K562 (cell line): Measurements from ENCODE around the gene TNIK. TPM values are rescaled to one million over a fixed set of nuclear protein-coding genes. Genes with fewer than 3 reads are reported as not detected.

Experiments used
- ATAC-seq: fragments of 200-7000 bp; cut with Tn5 transposase; 3 replicates; pipeline ENCODE4 v1.9.1; 2020; ENCODE audit warnings: moderate library complexity
- BruUV-seq: library from RNA; stranded (reverse); fragments of 400-500 nt; replicated peaks from 2 replicates; lab custom pipeline; 2021; lab: Mats Ljungman, UMichigan
- CTCF ChIA-PET: fragments of 300-600 bp; formaldehyde crosslinking; extraction: SDS; loops from one replicate; lab custom pipeline; 2021; ENCODE audit warnings: low intra/inter-chr PET ratio; lab: Yijun Ruan, JAX
- POLR2A ChIA-PET: fragments of 300-600, 350-650 bp; sonication (Branson Sonifier 250); formaldehyde crosslinking; extraction: SDS; loops from one replicate; lab custom pipeline; 2021; ENCODE audit warnings: antibody characterized with exemption, inconsistent platforms; lab: Yijun Ruan, JAX
- DNase-seq, 4 experiments: peaks; one replicate each; pipeline versions ENCODE4 v3.0.0 to v3.0.0-alpha.2; 2011 to 2018; ENCODE audit warnings: low spot score in 3 of 4, mixed read lengths in 3 of 4; ENCODE audit errors: extremely low read depth in 1 of 4
- FAIRE-seq: peaks from 2 replicates; lab custom pipeline; 2011; peaks lifted over from hg19 to GRCh38; lab: Jason Lieb, UNC
- H2AFZ ChIP-seq: 2 replicates; pipeline ENCODE4 v1.6.0; 2011; ENCODE audit warnings: low read depth, low read length, control low read depth, inconsistent platforms
- H3K27ac ChIP-seq: fragments of 200-600 bp; 3 replicates; pipeline ENCODE4 v1.8.0; 2011; ENCODE audit warnings: low read depth, mild to moderate bottlenecking, control low read depth, inconsistent platforms, low read length, moderate library complexity, mixed read lengths; ENCODE audit errors: extremely low read depth
- H3K27me3 ChIP-seq, 2 experiments: fragments of 300-600 bp in 1 of 2; 2 replicates in 1 of 2; 3 replicates in 1 of 2; pipeline versions ENCODE4 v1.6.0 to v1.8.0; 2011; ENCODE audit warnings: inconsistent platforms in 2 of 2, low read length in 2 of 2, mild to moderate bottlenecking in 1 of 2, mixed read lengths in 1 of 2, moderate library complexity in 1 of 2; ENCODE audit not compliant: control insufficient read depth in 2 of 2, insufficient read depth in 2 of 2
- H3K36me3 ChIP-seq: fragments of 300-600 bp; 3 replicates; pipeline ENCODE4 v1.8.0; 2011; ENCODE audit warnings: mild to moderate bottlenecking, low read length, inconsistent platforms; ENCODE audit not compliant: control insufficient read depth, insufficient read depth
- H3K4me1 ChIP-seq, 2 experiments: fragments of 200-600 bp in 1 of 2; replicated peaks in 1 of 2; 2 replicates in 1 of 2; 3 replicates in 1 of 2; pipeline versions ENCODE4 v1.5.1 to v1.8.0; 2011; ENCODE audit warnings: inconsistent platforms in 2 of 2, low read length in 2 of 2, mild to moderate bottlenecking in 1 of 2, mixed read lengths in 1 of 2, moderate library complexity in 1 of 2; ENCODE audit not compliant: control insufficient read depth in 2 of 2, insufficient read depth in 2 of 2
- H3K4me2 ChIP-seq: 2 replicates; pipeline ENCODE4 v1.6.1; 2011; ENCODE audit warnings: low read length, control low read depth, inconsistent platforms, mixed read lengths; ENCODE audit not compliant: insufficient read depth
- H3K4me3 ChIP-seq: fragments of 200-600 bp; sonication (generic), shearing (Covaris generic); 2 replicates; pipeline ENCODE4 v1.5.1; 2016; ENCODE audit warnings: control low read depth, inconsistent platforms
- H3K79me2 ChIP-seq: fragments of 200-600 bp; 3 replicates; pipeline ENCODE4 v1.8.0; 2011; ENCODE audit warnings: low read length, inconsistent platforms; ENCODE audit not compliant: control insufficient read depth, insufficient read depth
- H3K9ac ChIP-seq, 2 experiments: 2 replicates each; pipeline versions ENCODE4 v1.6.0 to v1.6.1; 2011; ENCODE audit warnings: low read depth in 2 of 2, low read length in 2 of 2, control low read depth in 1 of 2, inconsistent platforms in 1 of 2, mild to moderate bottlenecking in 1 of 2, mixed read lengths in 1 of 2; ENCODE audit not compliant: insufficient read depth in 1 of 2
- H3K9me1 ChIP-seq: one replicate; pipeline ENCODE4 v1.6.0; 2011; ENCODE audit warnings: inconsistent platforms, mild to moderate bottlenecking, low read length, moderate library complexity; ENCODE audit not compliant: control insufficient read depth, insufficient read depth
- H3K9me3 ChIP-seq: replicated peaks from 2 replicates; pipeline ENCODE4 v1.5.1; 2011; ENCODE audit warnings: low read depth, low read length, inconsistent platforms; ENCODE audit not compliant: control insufficient read depth, insufficient read depth
- H4K20me1 ChIP-seq: replicated peaks from 2 replicates; pipeline ENCODE4 v1.6.1; 2011; ENCODE audit warnings: low read length, inconsistent platforms, mixed read lengths; ENCODE audit not compliant: control insufficient read depth, insufficient read depth
- FOXO4 ChIP-seq: fragments of 450-650 bp; formaldehyde crosslinking; IDR thresholded peaks from 2 replicates; pipeline ENCODE4 v1.4.0; 2020; ENCODE audit warnings: mild to moderate bottlenecking, moderate library complexity
- GTF2E2 ChIP-seq: fragments of 200-800 bp; sonication (Bioruptor generic); IDR thresholded peaks from 2 replicates; pipeline ENCODE4 v1.6.1; 2016; ENCODE audit warnings: missing genetic modification characterization, missing compliant biosample characterization
- MCM5 ChIP-seq: fragments of 450-650 bp; IDR thresholded peaks from 2 replicates; pipeline ENCODE4 v1.6.1; 2016; ENCODE audit warnings: low read depth
- PBX2 ChIP-seq, 2 experiments: IDR thresholded peaks in 1 of 2; conservative IDR thresholded peaks in 1 of 2; 2 replicates each; pipeline ENCODE4 v1.6.1; 2016; ENCODE audit warnings: low read depth in 2 of 2, mild to moderate bottlenecking in 1 of 2, missing compliant biosample characterization in 1 of 2, missing genetic modification characterization in 1 of 2, moderate library complexity in 1 of 2
- WGBS: fragments of 100-300 bp; shearing (Covaris generic); methylation state at CpG from one replicate; pipeline ENCODE4 v1.1.6; 2016; ENCODE audit warnings: low coverage, mixed read lengths; ENCODE audit not compliant: insufficient coverage; ENCODE audit errors: missing lambda C conversion rate; 5-methylcytosine and 5-hydroxymethylcytosine counted together
- in situ Hi-C: fragments of 300-500 bp; cut with MboI; formaldehyde crosslinking; loops from 4 replicates; pipeline ENCODE4 v1.15.0; 2018; ENCODE audit warnings: inconsistent platforms, mixed read lengths
- intact Hi-C: fragments of 100-400 bp; cut with micrococcal nuclease; formaldehyde crosslinking; loops from 2 replicates; pipeline ENCODE4 v1.14.2; 2022
- polyA plus RNA-seq, 8 experiments: library from polyadenylated mRNA; depleted of rRNA in 4 of 8; stranded (reverse) in 5 of 8; unstranded in 3 of 8; fragments of >200 nt; fragmentation: Nextera tagmentation in 2 of 8; fragmentation: Illumina TruSeq in 1 of 8; extraction: Ambion mirVana in 2 of 8; extraction: Trizol in 1 of 8; gene quantifications; 2 replicates each; pipeline versions ENCODE4 v1.2.1 to v1.2.3, GENCODE V29; 2011 to 2014; ENCODE audit warnings: inconsistent platforms in 1 of 8, missing spikeins in 1 of 8
- total RNA-seq, 7 experiments: library from RNA; depleted of rRNA in 6 of 7; stranded (reverse); fragments of >200 nt in 6 of 7; fragmentation: Illumina TruSeq in 2 of 7; extraction: Trizol in 2 of 7; gene quantifications; 2 replicates each; pipeline versions ENCODE4 v1.2.1 to v1.2.3, GENCODE V29; 2011 to 2021; ENCODE audit warnings: low replicate concordance in 1 of 7
- TF ChIP-seq, protein P1 (sequence below): sonication (generic); formaldehyde crosslinking; IDR thresholded peaks from 2 replicates; pipeline ENCODE4 v1.9.0; 2022; ENCODE audit warnings: mild to moderate bottlenecking, missing genetic modification reagents

TNIK gene
- total and polyA plus RNA-seq, 9 of the 15 experiments (the other 6 are each of a cell fraction or from before 2014, with no cell fraction given): 6.6 to 39.0 (median 24.7) TPM

GRCh38 chr3:171066206-171066605 is 394.0 kb downstream of the TNIK start:
- Histone ChIP-seq H3K4me3 (no peak overlapping the region), H3K79me2 (no peaks in the 10 kb centered on the region), H4K20me1 (no peaks in the 10 kb centered on the region), H3K27me3 (no peaks in the 10 kb centered on the region), H3K4me2 (no peak overlapping the region), H3K27ac (no peak overlapping the region), H3K9me3 (no peaks in the 10 kb centered on the region), H3K4me1 (no peaks in the 10 kb centered on the region), H2AFZ (no peak overlapping the region), H3K36me3 (peaks cover 35% of the 10 kb centered on the region; the same call in 2 of the 3 replicates), H3K9ac (no peak overlapping the region), H3K9me1 (no peaks in the 10 kb centered on the region)
- DNase-seq: no peak
- WGBS: 68% methylated on average over 6 of the region's 6 CpGs
- TF ChIP-seq MCM5 (no peak), GTF2E2 (tag) (no peak), FOXO4 (CRISPR knock-in tag) (no peak), PBX2 (CRISPR knock-in tag; IDR thresholded peaks at IDR 0.05; ENCODE audit: low read depth) (no peak), PBX2 (tag; conservative IDR thresholded peaks at IDR 0.05; ENCODE audit: low read depth) (0 out of 2 replicates have a peak, but pooled peaks have one; percentile 8)
- TF ChIP-seq, protein P1, sequence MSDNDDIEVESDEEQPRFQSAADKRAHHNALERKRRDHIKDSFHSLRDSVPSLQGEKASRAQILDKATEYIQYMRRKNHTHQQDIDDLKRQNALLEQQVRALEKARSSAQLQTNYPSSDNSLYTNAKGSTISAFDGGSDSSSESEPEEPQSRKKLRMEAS (CRISPR knock-in tag): no peak
- CTCF ChIA-PET: no interaction called here
- no peak for FAIRE-seq
- in situ Hi-C loops: no loop called here
- intact Hi-C loops: no loop called here
- ATAC-seq: no peak
- no TSS peak for BruUV-seq
- POLR2A ChIA-PET: no interaction called here
